ENCODE data around the gene ZNF407. TPM values are rescaled to one million over a fixed set of nuclear protein-coding genes. Genes with fewer than 3 reads are reported as not detected.

Gene ZNF407
- total and polyA plus RNA-seq, 12 donors: 2.5 to 14.9 (median 12.7) TPM

GRCh38 chr18:75062297-75062886 lies 464.7 kb downstream of the ZNF407 start:
- H3K9me3 ChIP-seq: no peaks in the 10 kb centered on the region
- peaks cover 0 to 2% (median 0%) of the 10 kb centered on the region in 9 donors for H3K4me1 ChIP-seq
- TF ChIP-seq CTCF (IDR thresholded peaks at IDR 0.05): no peak
- no peak overlapping the region for H3K4me3 ChIP-seq
- H3K27me3 ChIP-seq: no peaks in the 10 kb centered on the region
- H3K27ac ChIP-seq: no peak overlapping the region
- peaks cover 0 to 33% (median 16%) of the 10 kb centered on the region in 9 donors for H3K36me3 ChIP-seq
- ATAC-seq (no peak), DNase-seq (no peak)
- WGBS, 2 donors: 96 to 97% methylated on average over 16 of the region's 16 CpGs
- intact Hi-C loops (cut with DNase I): loop anchor here in 1 of 10 donors (10.0 kb wide), 1 partner anchor 102 kb away; no protein-coding TSS in a partner anchor

- H3K4me1 ChIP-seq: no peaks in the 10 kb centered on the region
- H3K4me3 ChIP-seq: no peak overlapping the region
- peaks cover 0 to 33% (median 16%) of the 10 kb centered on the region in 9 donors for H3K36me3 ChIP-seq
- ATAC-seq (peak in 2 of 8 donors; percentile 16 to 24), DNase-seq (no peak)
- H3K27me3 ChIP-seq: no peaks in the 10 kb centered on the region
- H3K27ac ChIP-seq: no peak overlapping the region
- intact Hi-C loops (cut with DNase I): loop anchor here in 1 of 10 donors (10.0 kb wide), 1 partner anchor 102 kb away; no protein-coding TSS in a partner anchor
- no peak for TF ChIP-seq CTCF (IDR thresholded peaks at IDR 0.05)
- WGBS, 2 donors: 94 to 96% methylated on average over 27 of the region's 27 CpGs
- no peaks in the 10 kb centered on the region for H3K9me3 ChIP-seq
These were observed 465.5 kb downstream of the ZNF407 start for GRCh38 chr18:75063196-75063595.

GRCh38 chr18:75063615-75064512 lies 466.2 kb downstream of the ZNF407 start:
- no peaks in the 10 kb centered on the region for H3K27me3 ChIP-seq
- H3K36me3 ChIP-seq: peaks cover 0 to 33% (median 16%) of the 10 kb centered on the region in 9 donors
- no peak overlapping the region for H3K27ac ChIP-seq
- 96 to 97% methylated on average over 53 of the region's 53 CpGs for WGBS, 2 donors
- H3K4me3 ChIP-seq: no peak overlapping the region
- ATAC-seq (peak in 2 of 8 donors; percentile 23 to 45), DNase-seq (no peak)
- intact Hi-C loops (cut with DNase I): loop anchor here in 1 of 10 donors (10.0 kb wide), 1 partner anchor 101 kb away; no protein-coding TSS in a partner anchor
- no peaks in the 10 kb centered on the region for H3K9me3 ChIP-seq
- peaks cover 0 to under 1% (median 0%) of the 10 kb centered on the region in 9 donors for H3K4me1 ChIP-seq
- no peak for TF ChIP-seq CTCF (IDR thresholded peaks at IDR 0.05)

GRCh38 chr18:75064513-75064905 lies 466.8 kb downstream of the ZNF407 start:
- no peak for TF ChIP-seq CTCF (IDR thresholded peaks at IDR 0.05)
- DNase-seq (no peak), ATAC-seq (peak in 1 of 8 donors; percentile 25)
- Histone ChIP-seq H3K4me1 (peaks cover 0 to 7% (median 0%) of the 10 kb centered on the region in 9 donors), H3K36me3 (peaks cover 0 to 33% (median 16%) of the 10 kb centered on the region in 9 donors), H3K4me3 (no peak overlapping the region), H3K9me3 (no peaks in the 10 kb centered on the region), H3K27me3 (no peaks in the 10 kb centered on the region), H3K27ac (no peak overlapping the region)
- whole genome bisulfite sequencing, 2 donors: 89 to 92% methylated on average over 16 of the region's 16 CpGs
- intact Hi-C loops (cut with DNase I): loop anchor here in 1 of 10 donors (10.0 kb wide), 1 partner anchor 100 kb away; no protein-coding TSS in a partner anchor
